ENCODE data around the gene FAM222B.

Gene FAM222B

GRCh38 chr17:28759256-28759865 is 83.2 kb downstream of the FAM222B start:
- no peak overlapping the region for H3K27ac ChIP-seq
- DNase-seq: no peak
- H3K9me3 ChIP-seq (ENCODE audit: severe bottlenecking): no peaks in the 10 kb centered on the region
- TF ChIP-seq CTCF (IDR thresholded peaks at IDR 0.05; ENCODE audit: low read depth, low read length): no peak
- no peak overlapping the region for H3K4me3 ChIP-seq (ENCODE audit: low read depth, low read length)
- H3K36me3 ChIP-seq: peaks cover 55% of the 10 kb centered on the region
- no peaks in the 10 kb centered on the region for H3K27me3 ChIP-seq (ENCODE audit: insufficient read depth, low read depth, severe bottlenecking)

GRCh38 chr17:28758411-28759121 is 84.0 kb downstream of the FAM222B start:
- H3K4me3 ChIP-seq (ENCODE audit: low read depth, low read length): no peak overlapping the region
- no peak for DNase-seq
- no peak for TF ChIP-seq CTCF (IDR thresholded peaks at IDR 0.05; ENCODE audit: low read depth, low read length)
- H3K9me3 ChIP-seq (ENCODE audit: severe bottlenecking): no peaks in the 10 kb centered on the region
- no peak overlapping the region for H3K27ac ChIP-seq
- no peaks in the 10 kb centered on the region for H3K27me3 ChIP-seq (ENCODE audit: insufficient read depth, low read depth, severe bottlenecking)
- peaks cover 55% of the 10 kb centered on the region for H3K36me3 ChIP-seq

GRCh38 chr17:28756049-28756804 is 86.4 kb downstream of the FAM222B start:
- no peak for TF ChIP-seq CTCF (IDR thresholded peaks at IDR 0.05; ENCODE audit: low read depth, low read length)
- DNase-seq: no peak
- no peaks in the 10 kb centered on the region for H3K27me3 ChIP-seq (ENCODE audit: insufficient read depth, low read depth, severe bottlenecking)
- H3K27ac ChIP-seq: no peak overlapping the region
- H3K36me3 ChIP-seq: peaks cover 55% of the 10 kb centered on the region
- H3K9me3 ChIP-seq (ENCODE audit: severe bottlenecking): no peaks in the 10 kb centered on the region
- no peak overlapping the region for H3K4me3 ChIP-seq (ENCODE audit: low read depth, low read length)

GRCh38 chr17:28755486-28755885 is 87.1 kb downstream of the FAM222B start:
- Histone ChIP-seq H3K9me3 (ENCODE audit: severe bottlenecking) (no peaks in the 10 kb centered on the region), H3K27ac (no peak overlapping the region), H3K4me3 (ENCODE audit: low read depth, low read length) (no peak overlapping the region), H3K27me3 (ENCODE audit: insufficient read depth, low read depth, severe bottlenecking) (no peaks in the 10 kb centered on the region), H3K36me3 (peaks cover 59% of the 10 kb centered on the region)
- no peak for TF ChIP-seq CTCF (IDR thresholded peaks at IDR 0.05; ENCODE audit: low read depth, low read length)
- no peak for DNase-seq

GRCh38 chr17:28751600-28752366 is 90.8 kb downstream of the FAM222B start:
- TF ChIP-seq CTCF (IDR thresholded peaks at IDR 0.05; ENCODE audit: low read depth, low read length): no peak
- Histone ChIP-seq H3K9me3 (ENCODE audit: severe bottlenecking) (no peaks in the 10 kb centered on the region), H3K27ac (no peak overlapping the region), H3K36me3 (peaks cover 66% of the 10 kb centered on the region), H3K4me3 (ENCODE audit: low read depth, low read length) (no peak overlapping the region), H3K27me3 (ENCODE audit: insufficient read depth, low read depth, severe bottlenecking) (no peaks in the 10 kb centered on the region)
- DNase-seq: no peak

Measured in WERI-Rb-1 (cell line).